H1 (cell line): ENCODE measurements around the gene MACROD2. TPM values are rescaled to one million over a fixed set of nuclear protein-coding genes. Genes with fewer than 3 reads are reported as not detected.
A peak's percentile ranks its signal among the peaks of the same experiment; 100 is the strongest.

Experiments used
- ATF2 ChIP-seq: IDR thresholded peaks from 2 replicates; pipeline ENCODE4 v1.6.1; 2012; ENCODE audit warnings: low read length, inconsistent platforms
- CHD7 ChIP-seq: fragments of 300-600 bp; sonication (generic); IDR thresholded peaks from 2 replicates; pipeline ENCODE4 v1.7.1; 2012; ENCODE audit warnings: low read length, moderate library complexity, mild to moderate bottlenecking, inconsistent platforms; ENCODE audit not compliant: insufficient replicate concordance
- TAF1 ChIP-seq: IDR thresholded peaks from 2 replicates; pipeline ENCODE4 v1.6.1; 2011; ENCODE audit warnings: mild to moderate bottlenecking, low read depth, low read length
- polyA plus RNA-seq, 7 experiments: library from polyadenylated mRNA; depleted of rRNA in 3 of 7; stranded (reverse) in 5 of 7; unstranded in 2 of 7; fragments of >200 nt in 5 of 7; fragments of 200-250 nt in 2 of 7; gene quantifications; 1 replicate in 5 of 7; 2 replicates in 1 of 7; 4 replicates in 1 of 7; pipeline versions ENCODE4 v1.2.1 to v1.2.3, GENCODE V29; 2011 to 2013; ENCODE audit warnings: missing spikeins in 2 of 7, mixed read lengths in 2 of 7
- total RNA-seq: library from RNA; stranded (reverse); fragmentation: NEBNext Ultra II Directional; extraction: Animal tissue kit (Norgen Biotek cat#: 25700); gene quantifications from 2 replicates; pipeline ENCODE4 v1.2.1, GENCODE V29; 2021

The MACROD2 gene
- total and polyA plus RNA-seq, 2 of the 8 experiments (the other 6 are each of a cell fraction or from before 2014, with no cell fraction given): 0.70 to 3.9 TPM

DNA sequence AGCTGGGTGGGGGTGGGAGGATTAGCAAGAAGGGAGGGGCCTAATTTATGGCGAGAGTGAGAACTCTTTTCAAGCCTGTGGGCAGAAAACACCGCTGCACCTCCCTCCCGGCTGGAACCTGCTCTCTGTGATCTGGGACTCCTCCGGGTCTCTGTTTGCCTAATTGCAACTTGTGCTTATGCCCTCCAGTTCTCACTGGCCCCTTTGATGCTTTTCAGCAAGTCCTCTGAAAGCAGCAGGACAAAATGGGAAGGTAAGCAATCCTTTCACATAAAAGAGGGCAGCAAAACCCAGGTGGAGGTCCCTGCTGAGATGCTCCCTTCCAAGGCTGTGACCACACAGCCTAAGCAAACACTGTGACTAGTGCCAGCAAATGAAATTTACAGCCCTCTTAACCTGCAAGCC lies 865.1 kb downstream of the MACROD2 start (continued):
- TF ChIP-seq CHD7 (peak; percentile 74), TAF1 (no peak), ATF2 (peak; percentile 77)
